ENCODE results near the gene TAF1C. TPM values are rescaled to one million over a fixed set of nuclear protein-coding genes. Genes with fewer than 3 reads are reported as not detected.

The TAF1C gene
- total and polyA plus RNA-seq, 2 donors (not counting 3 experiments of a cell fraction or from before 2014, with no cell fraction given) = 57.2 to 77.6 TPM

DNA sequence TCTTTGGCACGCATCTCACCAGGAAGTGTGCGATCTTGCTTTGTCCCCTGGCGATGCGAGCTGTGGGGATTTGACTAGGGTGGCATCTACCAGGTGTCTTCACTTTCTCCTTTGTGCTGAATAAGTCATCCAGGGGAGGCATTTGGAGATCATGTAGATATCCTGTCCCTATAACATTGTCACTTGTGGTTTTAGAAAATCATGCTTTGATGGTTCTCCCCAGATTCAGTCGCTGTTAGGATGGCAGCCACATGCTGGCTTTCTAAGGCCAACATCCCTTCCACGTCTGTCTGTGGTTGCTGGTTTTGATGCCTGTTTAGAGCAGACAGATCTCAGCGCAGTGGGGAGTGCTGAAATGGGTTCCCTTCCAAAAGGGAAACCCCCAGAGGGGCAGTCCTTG, 6.6 kb upstream of the TAF1C start:
- H3K79me2 ChIP-seq (ENCODE audit: control insufficient read depth, insufficient read depth, low read length) = no peaks in the 10 kb centered on the region
- ChIA-PET CTCF (no interaction called here), POLR2A (no interaction called here)
- dilution Hi-C loops (cut with MboI; ENCODE audit: extremely low pct_ligation_motif_present, low sequenced_read_pairs) (no loop called here), intact Hi-C loops (cut with micrococcal nuclease) (no loop called here)
- H3K9me1 ChIP-seq (replicated peaks; ENCODE audit: control insufficient read depth, extremely low read depth, insufficient read depth, low read length) = no peaks in the 10 kb centered on the region
- no peak overlapping the region for H3K4me2 ChIP-seq (ENCODE audit: insufficient read depth, low read length)
- H3K4me3 ChIP-seq (replicated peaks in 1 of 3; ENCODE audit: insufficient read depth in 1 of 3, low read depth in 1 of 3, low read length in 3 of 3) = no peak overlapping the region
- no peak for FAIRE-seq
- no peak for TF ChIP-seq FOS (IDR thresholded peaks at IDR 0.05; ENCODE audit: borderline replicate concordance, insufficient read depth, low read length)
- TF ChIP-seq POLR2AphosphoS5 (IDR thresholded peaks at IDR 0.05; ENCODE audit: insufficient read depth, low read depth, low read length) = no peak
- no peak for TF ChIP-seq EZH2 (IDR thresholded peaks at IDR 0.05; ENCODE audit: borderline replicate concordance, low read depth, low read length, severe bottlenecking)
- no peak for TF ChIP-seq JUN (IDR thresholded peaks at IDR 0.05; ENCODE audit: borderline replicate concordance, insufficient read depth, insufficient read length, low read depth)
- TF ChIP-seq POLR2A (IDR thresholded peaks at IDR 0.05; ENCODE audit: low read depth, low read length) = no peak
- TF ChIP-seq, protein P1, sequence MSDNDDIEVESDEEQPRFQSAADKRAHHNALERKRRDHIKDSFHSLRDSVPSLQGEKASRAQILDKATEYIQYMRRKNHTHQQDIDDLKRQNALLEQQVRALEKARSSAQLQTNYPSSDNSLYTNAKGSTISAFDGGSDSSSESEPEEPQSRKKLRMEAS (IDR thresholded peaks at IDR 0.05; ENCODE audit: insufficient read depth, insufficient read length) = no peak
- TF ChIP-seq CTCF (IDR thresholded peaks at IDR 0.05; ENCODE audit: extremely low read depth in 1 of 2, insufficient read depth in 1 of 2, low read depth in 1 of 2, low read length in 2 of 2) = no peak
- no peak for TF ChIP-seq MYC (IDR thresholded peaks at IDR 0.05; ENCODE audit: low read depth, low read length)
- TF ChIP-seq GATA2 (IDR thresholded peaks at IDR 0.05; ENCODE audit: insufficient read depth, insufficient read length, low read depth, low read length) = no peak
- no peak overlapping the region for H3K9ac ChIP-seq (replicated peaks; ENCODE audit: extremely low read depth, insufficient read depth, low read length)
- no peaks in the 10 kb centered on the region for H3K36me3 ChIP-seq (ENCODE audit: control insufficient read depth in 2 of 2, extremely low read depth in 1 of 2, insufficient read depth in 2 of 2, low read length in 2 of 2)
- H3K9me3 ChIP-seq (replicated peaks; ENCODE audit: control insufficient read depth, insufficient read depth, low read length) = no peaks in the 10 kb centered on the region
- H3K27me3 ChIP-seq (ENCODE audit: control insufficient read depth in 2 of 2, insufficient read depth in 2 of 2, low read length in 2 of 2) = no peaks in the 10 kb centered on the region
- H3K27ac ChIP-seq (ENCODE audit: insufficient read depth, low read depth, low read length) = no peak overlapping the region
- H2AFZ ChIP-seq (ENCODE audit: low read depth, low read length) = no peak overlapping the region
- no peak for DNase-seq (ENCODE audit: low read depth, low spot score)
- H3K4me1 ChIP-seq (ENCODE audit: control insufficient read depth, extremely low read depth, insufficient read depth, low read length) = no peaks in the 10 kb centered on the region
- no peaks in the 10 kb centered on the region for H4K20me1 ChIP-seq (replicated peaks; ENCODE audit: control insufficient read depth, extremely low read depth, insufficient read depth, low read length)
- no TSS peak for BruUV-seq (replicated peaks)

Data from endothelial cell of umbilical vein (primary cell).